ENCODE measurements around the gene PNLIPRP3. TPM values are rescaled to one million over a fixed set of nuclear protein-coding genes. Genes with fewer than 3 reads are reported as not detected.
A peak's percentile ranks its signal among the peaks of the same experiment; 100 is the strongest.
"Not testable (repeated sequence)": the region's sequence is repeated elsewhere in the genome, so short reads cannot be mapped to it uniquely, and the experiment has no call there.

The PNLIPRP3 gene
- total RNA-seq (2014; rRNA removed), result 0.06 TPM in 1 of 2 replicates, not detected in the other
- not detected for polyA plus RNA-seq (2012)

DNA sequence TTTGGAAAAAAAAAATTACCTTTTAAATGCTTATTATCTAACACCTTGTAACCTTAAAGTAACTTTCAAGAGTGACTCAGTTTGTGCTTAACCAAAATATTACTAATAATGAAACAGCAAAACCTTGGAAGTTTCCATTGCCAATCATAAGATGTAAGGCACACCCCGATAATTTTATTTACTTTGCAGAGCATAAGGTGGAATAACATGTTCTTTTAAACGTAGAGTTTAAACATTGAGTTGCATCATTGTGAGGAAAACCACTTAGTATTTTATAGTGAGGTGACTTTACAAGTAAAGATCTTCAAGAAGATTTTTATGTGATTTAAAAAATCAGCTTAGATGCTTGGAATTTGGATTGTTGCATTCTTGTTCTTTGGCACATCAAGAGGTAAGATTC, at the start of gene PNLIPRP3:
PNLIPRP3 (plus strand) TSS at position 177 of the 400 bp plus-strand sequence; CDS start at position 343, 166 bp downstream.
- no peak for DNase-seq (ENCODE audit: low read depth)

DNA sequence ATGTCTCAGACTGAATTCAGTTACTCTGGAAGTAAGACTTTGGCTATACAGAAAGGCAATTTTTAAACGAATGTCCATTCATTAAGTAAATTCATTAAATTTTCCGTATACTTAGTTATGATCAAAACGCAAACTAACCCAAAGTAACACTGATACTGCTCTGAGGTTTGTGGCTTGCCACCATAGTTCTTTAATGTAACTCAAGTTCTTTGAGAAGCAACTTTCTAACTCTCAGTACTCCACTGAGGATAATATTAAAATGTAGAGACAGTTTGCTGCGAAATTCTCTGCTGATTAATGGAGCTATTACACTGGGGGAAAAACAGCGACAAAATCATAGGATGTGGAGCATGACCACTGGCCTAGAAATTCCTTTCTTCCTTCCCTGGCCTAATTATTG, 45.4 kb upstream of the PNLIPRP3 start:
- no peak for DNase-seq (ENCODE audit: low read depth)

GRCh38 chr10:116385311-116385710, 42.3 kb upstream of the PNLIPRP3 start:
- no peak for DNase-seq (ENCODE audit: low read depth)

DNA sequence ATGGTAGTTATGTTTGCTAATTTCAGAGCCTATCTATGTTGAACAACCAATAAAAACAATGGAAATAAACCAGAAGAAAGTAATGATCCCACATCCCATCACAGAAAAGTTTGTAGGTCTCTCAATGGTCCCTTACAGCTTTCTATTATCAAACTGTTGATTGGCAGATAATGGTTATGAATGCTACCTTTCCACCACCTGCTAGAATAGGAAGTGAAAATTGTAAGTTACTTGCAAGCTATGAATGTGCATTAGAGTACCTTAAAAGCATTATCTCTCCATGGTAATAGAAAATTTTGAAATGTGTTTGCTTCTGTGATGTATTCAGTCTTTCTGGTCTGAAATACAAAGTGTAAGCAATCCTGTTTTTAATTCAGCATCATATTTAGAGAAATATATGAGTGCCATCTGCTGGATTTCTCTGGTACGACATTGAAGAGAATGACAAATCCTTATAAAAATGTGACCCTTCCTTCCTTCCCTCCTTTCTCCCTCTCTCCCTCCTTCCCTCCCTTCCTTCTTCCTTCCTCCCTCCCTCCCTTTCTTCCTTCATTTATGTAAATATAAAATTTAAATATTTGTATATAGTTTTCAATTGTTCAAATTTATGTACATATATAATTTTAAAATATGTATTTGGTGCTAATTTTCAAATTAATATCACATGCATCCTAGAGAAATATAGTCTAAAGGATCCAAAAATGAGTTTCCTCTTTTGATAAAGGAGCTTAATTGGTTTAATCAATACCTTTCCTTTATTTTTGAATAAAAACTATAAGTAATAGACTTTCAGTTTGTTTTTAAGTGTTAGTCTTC, 41.4 kb upstream of the PNLIPRP3 start:
- peak; percentile 45 for DNase-seq (ENCODE audit: low read depth)

DNA sequence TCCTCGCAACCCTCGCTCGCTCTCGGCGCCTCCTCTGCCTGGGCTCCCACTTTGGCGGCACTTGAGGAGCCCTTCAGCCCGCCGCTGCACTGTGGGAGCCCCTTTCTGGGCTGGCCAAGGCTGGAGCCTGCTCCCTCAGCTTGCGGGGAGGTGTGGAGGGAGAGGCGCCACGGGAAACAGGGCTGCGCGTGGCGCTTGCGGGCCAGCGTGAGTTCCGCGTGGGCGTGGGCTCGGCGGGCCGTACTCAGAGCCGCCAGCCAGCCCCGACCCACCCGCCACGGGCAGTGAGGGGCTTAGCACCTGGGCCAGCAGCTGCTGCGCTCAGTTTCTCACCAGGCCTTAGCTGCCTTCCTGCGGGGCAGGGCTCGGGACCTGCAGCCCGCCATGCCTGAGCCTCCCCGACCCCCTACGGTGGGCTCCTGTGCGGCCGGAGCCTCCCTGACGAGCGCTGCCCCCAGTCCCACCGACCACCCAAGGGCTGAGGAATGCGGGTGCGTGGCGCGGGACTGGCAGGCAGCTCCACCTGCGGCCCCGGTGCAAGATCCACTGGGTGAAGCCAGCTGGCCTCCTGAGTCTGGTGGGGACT, 34.3 kb upstream of the PNLIPRP3 start:
- not testable (repeated sequence) for DNase-seq (ENCODE audit: low read depth)

DNA sequence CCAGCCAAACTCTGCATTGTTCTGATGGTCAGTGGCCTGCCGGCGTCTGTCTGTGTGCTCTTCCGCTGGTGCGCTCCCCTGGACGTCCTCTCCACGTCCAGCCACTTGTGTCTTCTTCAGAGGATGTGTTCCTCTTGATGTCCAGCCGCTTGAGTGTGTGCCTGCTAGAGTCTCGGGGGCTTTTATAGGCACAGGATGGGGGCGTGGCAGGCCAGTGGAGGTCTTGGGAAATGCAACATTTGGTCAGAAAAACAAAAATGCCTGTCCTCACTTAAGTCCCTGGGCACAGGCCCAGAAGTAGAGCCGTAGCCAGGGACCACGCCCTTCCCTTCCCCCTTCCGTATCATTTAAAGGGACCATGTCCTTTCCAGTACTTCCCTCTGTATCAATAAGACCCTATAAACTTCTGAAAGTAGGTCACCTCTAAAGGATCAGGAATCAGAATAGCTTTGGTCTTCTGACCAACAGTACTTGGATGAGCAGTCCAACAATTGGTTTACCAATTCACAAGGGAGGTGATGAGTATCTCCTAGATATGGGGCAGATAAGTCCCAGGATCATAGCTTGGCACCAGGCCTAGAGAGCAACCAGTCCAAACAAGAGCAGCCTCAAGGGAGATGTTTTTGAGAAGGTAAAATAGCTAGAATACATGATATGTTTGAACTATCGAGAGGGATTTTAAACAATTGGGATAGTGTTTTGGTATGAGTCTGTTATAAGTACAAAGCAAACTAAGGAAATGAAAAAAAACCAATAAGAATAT, 32.2 kb upstream of the PNLIPRP3 start:
- no peak for DNase-seq (ENCODE audit: low read depth)

GRCh38 chr10:116398224-116398623, 29.4 kb upstream of the PNLIPRP3 start:
- DNase-seq (ENCODE audit: low read depth), result peak; percentile 31

DNA sequence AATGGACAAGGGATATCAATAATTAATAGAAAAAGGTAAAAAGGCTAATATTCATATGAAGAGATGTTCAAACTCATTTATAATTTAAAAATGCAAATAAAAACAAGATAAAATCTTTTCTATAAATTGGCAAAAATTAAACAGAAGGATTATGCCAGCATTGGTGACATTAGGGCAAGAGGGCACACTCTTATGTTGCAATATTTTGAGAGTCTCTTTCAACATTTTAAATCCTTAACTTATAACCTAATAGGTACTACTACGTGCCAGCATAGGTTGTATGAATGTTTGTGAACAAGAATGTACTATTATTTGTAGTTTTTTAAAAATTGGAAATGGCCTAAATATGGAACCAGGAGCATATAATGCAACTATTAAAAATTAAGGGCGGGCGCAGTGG, 24.8 kb upstream of the PNLIPRP3 start:
- no peak for DNase-seq (ENCODE audit: low read depth)

DNA sequence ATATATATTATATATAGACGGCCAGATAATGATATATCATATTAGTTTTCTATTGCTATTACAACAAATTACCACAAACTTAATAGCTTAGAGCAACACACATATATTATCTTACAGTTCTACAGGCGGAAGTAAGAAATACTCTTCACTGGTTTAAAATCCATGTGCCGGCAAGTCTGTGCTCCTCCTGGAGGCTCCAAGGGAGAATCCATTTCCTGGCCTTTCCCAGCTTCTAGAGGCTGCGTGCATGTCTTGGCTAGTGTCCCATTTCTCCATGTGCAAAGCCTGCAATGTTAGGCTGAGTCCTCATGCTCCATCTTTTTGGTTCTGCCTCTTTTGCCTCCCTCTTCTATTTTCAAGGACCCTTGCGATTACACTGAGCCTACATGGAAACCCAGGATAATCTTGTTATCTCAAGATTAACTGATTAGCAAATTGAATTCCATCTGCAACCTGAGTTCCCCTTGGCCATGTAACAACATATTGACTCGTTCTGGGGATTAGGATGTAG, 23.9 kb upstream of the PNLIPRP3 start:
- no peak for DNase-seq (ENCODE audit: low read depth)

- DNase-seq (ENCODE audit: low read depth), result no peak
Observed at GRCh38 chr10:116408719-116409118, 18.9 kb upstream of the PNLIPRP3 start.

- DNase-seq (ENCODE audit: low read depth), result no peak
Observed at GRCh38 chr10:116410351-116410750, 17.3 kb upstream of the PNLIPRP3 start.

DNA sequence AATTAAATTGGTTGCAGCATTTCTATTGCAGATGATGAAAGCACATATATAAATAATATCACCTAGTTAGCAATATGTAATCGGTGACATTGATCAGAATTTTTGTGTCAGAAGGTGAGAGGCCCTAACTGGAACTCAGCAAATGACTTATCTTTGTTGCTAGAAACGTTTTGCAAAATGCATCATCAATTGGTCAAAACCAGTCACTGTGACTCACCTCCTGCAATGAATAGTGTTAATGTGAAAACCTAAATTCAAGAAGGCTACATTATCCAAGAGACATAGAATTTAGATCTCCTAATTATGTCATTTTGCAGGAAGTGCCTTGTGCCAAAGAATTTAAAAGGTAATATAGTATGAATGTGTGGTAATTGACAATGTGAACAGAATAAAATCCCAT, 9.8 kb upstream of the PNLIPRP3 start:
- DNase-seq (ENCODE audit: low read depth), result peak; percentile 36

DNA sequence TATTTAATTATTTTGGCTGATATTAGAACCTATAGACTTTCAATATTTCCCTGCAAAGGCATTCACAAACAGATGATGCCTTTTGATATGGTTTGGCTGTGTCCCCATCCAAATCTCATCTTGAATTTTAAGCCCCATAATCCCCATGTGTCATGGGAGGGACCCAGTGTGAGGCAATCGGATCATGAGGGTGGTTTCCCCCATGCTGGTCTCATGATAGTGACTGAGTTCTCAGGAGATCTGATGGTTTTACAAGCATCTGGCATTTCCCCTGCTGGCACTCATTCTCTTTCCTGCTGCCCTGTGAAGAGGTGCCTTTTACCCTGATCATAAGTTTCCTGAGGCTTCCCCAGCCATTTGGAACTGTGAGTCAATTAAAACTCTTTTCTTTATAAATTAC, 9.3 kb upstream of the PNLIPRP3 start:
- peak; percentile 38 for DNase-seq (ENCODE audit: low read depth)

GRCh38 chr10:116421815-116422214, 5.8 kb upstream of the PNLIPRP3 start:
- no peak for DNase-seq (ENCODE audit: low read depth)

DNA sequence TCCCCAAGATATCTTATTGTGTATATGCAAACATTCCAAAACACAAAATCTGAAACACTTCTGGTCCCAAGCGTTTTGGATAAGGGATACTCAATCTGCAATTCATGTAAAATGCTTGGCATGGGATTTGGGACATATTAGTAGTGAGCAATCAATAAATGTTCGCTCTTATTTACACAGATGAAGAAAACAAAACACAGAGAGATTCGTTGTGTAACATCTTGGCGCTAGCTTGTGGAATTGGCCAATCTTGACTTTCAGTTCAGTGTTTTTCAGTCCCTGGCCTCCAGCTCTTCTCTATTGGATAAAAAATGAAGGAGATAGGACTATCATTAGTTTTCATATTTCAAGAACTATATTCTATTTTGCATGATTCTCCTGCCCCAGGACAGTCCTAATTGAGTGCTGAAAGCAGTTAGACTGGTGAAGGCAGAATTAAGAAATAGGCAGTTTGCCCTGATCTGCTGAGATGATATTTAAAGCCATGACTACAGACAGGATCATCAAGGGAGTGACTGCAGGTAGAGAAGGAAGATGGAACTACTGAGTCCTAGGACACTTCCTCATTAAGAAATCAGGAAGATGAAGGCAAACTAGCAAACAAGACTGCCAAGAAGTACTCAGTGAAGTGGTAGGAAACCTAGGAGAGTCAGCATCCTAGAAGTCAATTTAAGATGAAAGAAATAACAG, 1.8 kb downstream of the PNLIPRP3 start:
- DNase-seq (ENCODE audit: low read depth), result no peak

- no peak for DNase-seq (ENCODE audit: low read depth)
Observed at GRCh38 chr10:116430288-116430687, 2.6 kb downstream of the PNLIPRP3 start.

DNA sequence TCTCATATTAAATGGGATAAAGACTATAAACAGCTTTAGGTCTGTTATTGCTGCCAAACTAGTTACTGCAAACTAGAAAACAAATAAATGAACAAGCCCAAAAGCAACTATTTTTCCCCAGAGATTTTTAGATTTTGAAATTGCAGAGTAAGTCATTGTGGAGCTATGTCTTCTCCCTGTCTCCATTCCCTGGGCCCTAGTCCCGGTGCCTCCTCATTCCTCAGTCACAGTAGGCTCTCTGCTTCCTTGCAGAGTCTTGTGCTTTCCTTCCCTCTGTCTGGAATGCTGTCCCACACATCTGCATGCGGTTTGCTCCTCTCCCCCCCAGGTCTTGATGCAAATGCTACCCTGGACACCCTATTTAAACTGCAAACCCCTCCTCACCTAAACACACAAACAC, 4.0 kb downstream of the PNLIPRP3 start:
- no peak for DNase-seq (ENCODE audit: low read depth)

- no peak for DNase-seq (ENCODE audit: low read depth)
Observed at GRCh38 chr10:116437076-116437692, 9.5 kb downstream of the PNLIPRP3 start.

GRCh38 chr10:116440330-116441030, 12.8 kb downstream of the PNLIPRP3 start:
- DNase-seq (ENCODE audit: low read depth), result no peak

- DNase-seq (ENCODE audit: low read depth), result peak; percentile 23
Observed at GRCh38 chr10:116444527-116445142, 17.0 kb downstream of the PNLIPRP3 start.

Data from LHCN-M2 (cell line).